Naive thymus-derived CD4-positive, alpha-beta T cell (primary cell): Measurements from ENCODE around the gene OR13C3. TPM values are rescaled to one million over a fixed set of nuclear protein-coding genes. Genes with fewer than 3 reads are reported as not detected.
A peak's percentile ranks its signal among the peaks of the same experiment; 100 is the strongest.

ENCODE experiments used
- ATAC-seq: fragments of 150-1000 bp; cut with Tn5 transposase; 2 replicates; pipeline ENCODE4 v1.10.0; 2021; ENCODE audit warnings: mild to moderate bottlenecking, moderate library complexity
- CTCF ChIA-PET: fragments of 350-600 bp; sonication (Branson Sonifier 250); formaldehyde crosslinking; loops from one replicate; lab custom pipeline; 2021; ENCODE audit warnings: antibody characterized with exemption; lab: Charles Lee
- POLR2A ChIA-PET: fragments of 350-600 bp; sonication (Branson Sonifier 250); formaldehyde crosslinking; loops from one replicate; lab custom pipeline; 2021; ENCODE audit warnings: antibody characterized with exemption, inconsistent platforms; lab: Charles Lee
- DNase-seq, 9 donors: peaks; one replicate each; pipeline versions ENCODE4 v3.0.0 to v3.0.0-alpha.2; 2020 to 2022; ENCODE audit warnings: mixed read lengths in 1 of 9
- H3K27ac ChIP-seq: one replicate; pipeline ENCODE4 v1.7.0; 2013; ENCODE audit warnings: mild to moderate bottlenecking, low read depth, low read length, moderate library complexity
- H3K27me3 ChIP-seq, 2 donors: one replicate each; pipeline ENCODE4 v1.7.0; 2013; ENCODE audit warnings: low read length in 2 of 2, mild to moderate bottlenecking in 2 of 2, moderate library complexity in 2 of 2; ENCODE audit not compliant: control insufficient read depth in 2 of 2, insufficient read depth in 2 of 2
- H3K36me3 ChIP-seq, 3 experiments: 1 replicate in 2 of 3; 2 replicates in 1 of 3; pipeline ENCODE4 v1.7.0; 2013; ENCODE audit warnings: low read length in 3 of 3, mild to moderate bottlenecking in 3 of 3, moderate library complexity in 1 of 3; ENCODE audit not compliant: insufficient read depth in 3 of 3, control insufficient read depth in 2 of 3
- H3K4me1 ChIP-seq, 2 donors: one replicate each; pipeline ENCODE4 v1.7.0; 2013; ENCODE audit warnings: low read length in 2 of 2, mild to moderate bottlenecking in 2 of 2, moderate library complexity in 1 of 2; ENCODE audit not compliant: control insufficient read depth in 2 of 2, insufficient read depth in 2 of 2
- H3K4me3 ChIP-seq: 2 replicates; pipeline ENCODE4 v1.7.0; 2013; ENCODE audit warnings: mild to moderate bottlenecking, low read length
- H3K9me3 ChIP-seq, 3 experiments: 1 replicate in 2 of 3; 2 replicates in 1 of 3; pipeline ENCODE4 v1.7.0; 2013; ENCODE audit warnings: low read length in 3 of 3; ENCODE audit not compliant: control insufficient read depth in 2 of 3
- H3K27ac Mint-ChIP-seq, 9 donors: one replicate each; pipeline ENCODE4 v1.8.0; 2020 to 2022; ENCODE audit warnings: mixed read lengths in 9 of 9, mild to moderate bottlenecking in 8 of 9, moderate library complexity in 5 of 9, inconsistent platforms in 2 of 9
- H3K27me3 Mint-ChIP-seq, 5 donors: one replicate each; pipeline ENCODE4 v1.8.0; 2021 to 2022; ENCODE audit warnings: mixed read lengths in 5 of 5, mild to moderate bottlenecking in 1 of 5
- H3K36me3 Mint-ChIP-seq, 5 donors: one replicate each; pipeline ENCODE4 v1.8.0; 2020 to 2022; ENCODE audit warnings: mixed read lengths in 5 of 5, mild to moderate bottlenecking in 3 of 5, inconsistent platforms in 1 of 5
- H3K4me1 Mint-ChIP-seq, 7 donors: one replicate each; pipeline ENCODE4 v1.8.0; 2020 to 2022; ENCODE audit warnings: mixed read lengths in 7 of 7, mild to moderate bottlenecking in 3 of 7, inconsistent platforms in 1 of 7
- H3K4me3 Mint-ChIP-seq, 10 donors: one replicate each; pipeline ENCODE4 v1.8.0; 2020 to 2022; ENCODE audit warnings: mild to moderate bottlenecking in 10 of 10, mixed read lengths in 10 of 10, moderate library complexity in 6 of 10, inconsistent platforms in 2 of 10
- H3K9me3 Mint-ChIP-seq, 11 donors: one replicate each; pipeline ENCODE4 v1.8.0; 2020 to 2022; ENCODE audit warnings: mixed read lengths in 11 of 11, mild to moderate bottlenecking in 4 of 11, inconsistent platforms in 1 of 11, moderate library complexity in 1 of 11
- intact Hi-C, 2 donors: fragments of 100-400 bp; cut with micrococcal nuclease; formaldehyde crosslinking; loops; one replicate each; pipeline ENCODE4 v1.15.1; 2023
- polyA plus RNA-seq, 2 donors: library from polyadenylated mRNA; unstranded; fragments of 300-500 nt; fragmentation: Illumina TruSeq; gene quantifications; one replicate each; pipeline ENCODE4 v1.2.3, GENCODE V29; 2021
- total RNA-seq, 6 experiments: library from RNA in 5 of 6; stranded (reverse) in 5 of 6; gene quantifications; 1 replicate in 5 of 6; 2 replicates in 1 of 6; pipeline ENCODE4 v1.2.3 and lab custom pipeline; 2021 to 2026

The OR13C3 gene
- total and polyA plus RNA-seq, 7 experiments from 2014 or later: 0.35 TPM; not detected in 6

DNA sequence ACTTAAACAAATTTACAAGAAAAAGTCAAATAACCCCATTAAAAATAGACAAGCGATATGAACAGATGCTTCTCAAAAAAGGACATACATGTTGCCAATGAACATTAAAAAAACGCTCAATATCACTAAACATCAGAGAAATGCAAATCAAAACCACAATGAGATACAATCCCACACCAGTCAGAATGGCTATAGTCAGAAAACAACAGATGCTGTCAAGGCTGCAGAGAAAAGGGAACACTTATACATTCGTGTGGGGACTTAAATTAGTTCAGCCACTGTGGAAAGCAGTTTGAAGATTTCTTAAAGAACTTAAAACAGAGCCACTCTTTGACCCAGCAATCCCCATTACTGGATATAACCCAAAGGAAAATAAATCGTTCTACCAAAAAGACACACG, 21.8 kb downstream of the OR13C3 start:
- Histone ChIP-seq H3K36me3 (no peaks in the 10 kb centered on the region), H3K27me3 (no peaks in the 10 kb centered on the region), H3K4me3 (no peak overlapping the region), H3K4me1 (no peaks in the 10 kb centered on the region), H3K27ac (no peak overlapping the region), H3K9me3 (no peaks in the 10 kb centered on the region)
- Mint-ChIP-seq H3K4me3 (no peak overlapping the region), H3K9me3 (peaks cover 0 to 13% (median 2%) of the 10 kb centered on the region in 11 donors), H3K4me1 (no peaks in the 10 kb centered on the region), H3K27ac (no peak overlapping the region), H3K36me3 (no peaks in the 10 kb centered on the region), H3K27me3 (peaks cover 0 to 14% (median 0%) of the 10 kb centered on the region in 5 donors)
- ATAC-seq (no peak), DNase-seq (no peak)
- intact Hi-C loops: no loop called here
- POLR2A ChIA-PET: no interaction called here
- CTCF ChIA-PET: interaction anchor here (0.7 kb wide), 1 partner anchor 33 kb away, joined by 4 read pairs; no protein-coding TSS in a partner anchor

- H3K9me3 Mint-ChIP-seq: peaks cover 0 to 13% (median 5%) of the 10 kb centered on the region in 11 donors
- H3K4me1 Mint-ChIP-seq: no peaks in the 10 kb centered on the region
- H3K27me3 ChIP-seq: no peaks in the 10 kb centered on the region
- H3K27ac ChIP-seq: no peak overlapping the region
- H3K27me3 Mint-ChIP-seq: peaks cover 0 to 13% (median 5%) of the 10 kb centered on the region in 5 donors
- intact Hi-C loops: no loop called here
- H3K4me3 ChIP-seq: no peak overlapping the region
- POLR2A ChIA-PET: no interaction called here
- DNase-seq: no peak
- H3K4me1 ChIP-seq: no peaks in the 10 kb centered on the region
- H3K27ac Mint-ChIP-seq: no peak overlapping the region
- H3K36me3 Mint-ChIP-seq: no peaks in the 10 kb centered on the region
- H3K36me3 ChIP-seq: no peaks in the 10 kb centered on the region
- H3K4me3 Mint-ChIP-seq: no peak overlapping the region
- no peak for ATAC-seq
- CTCF ChIA-PET: no interaction called here
- H3K9me3 ChIP-seq: no peaks in the 10 kb centered on the region
Measured at GRCh38 chr9:104506565-104506964, 30.1 kb downstream of the OR13C3 start.

GRCh38 chr9:104503963-104504362, 32.7 kb downstream of the OR13C3 start, which contains the start of gene OR13F1:
Gene OR13F1 (plus strand): TSS chr9:104504263. CDS start chr9:104504263, 0 bp downstream.
- H3K36me3 Mint-ChIP-seq: no peaks in the 10 kb centered on the region
- Histone ChIP-seq H3K27ac (no peak within 1 kb of the TSS), H3K36me3 (no peaks in the 10 kb centered on the region), H3K9me3 (no peaks in the 10 kb centered on the region), H3K27me3 (no peaks in the 10 kb centered on the region), H3K4me3 (no peak within 1 kb of the TSS), H3K4me1 (no peaks in the 10 kb centered on the region)
- H3K27ac Mint-ChIP-seq: peak within 1 kb of the TSS in 1 of 9 donors; percentile 39
- ChIA-PET CTCF (no interaction called here), POLR2A (no interaction called here)
- no peaks in the 10 kb centered on the region for H3K4me1 Mint-ChIP-seq
- peaks cover 0 to 5% (median 0%) of the 10 kb centered on the region in 5 donors for H3K27me3 Mint-ChIP-seq
- ATAC-seq (no peak), DNase-seq (no peak)
- H3K9me3 Mint-ChIP-seq: peaks cover 0 to 13% (median 3%) of the 10 kb centered on the region in 11 donors
- H3K4me3 Mint-ChIP-seq: no peak within 1 kb of the TSS
- intact Hi-C loops: no loop called here

DNA sequence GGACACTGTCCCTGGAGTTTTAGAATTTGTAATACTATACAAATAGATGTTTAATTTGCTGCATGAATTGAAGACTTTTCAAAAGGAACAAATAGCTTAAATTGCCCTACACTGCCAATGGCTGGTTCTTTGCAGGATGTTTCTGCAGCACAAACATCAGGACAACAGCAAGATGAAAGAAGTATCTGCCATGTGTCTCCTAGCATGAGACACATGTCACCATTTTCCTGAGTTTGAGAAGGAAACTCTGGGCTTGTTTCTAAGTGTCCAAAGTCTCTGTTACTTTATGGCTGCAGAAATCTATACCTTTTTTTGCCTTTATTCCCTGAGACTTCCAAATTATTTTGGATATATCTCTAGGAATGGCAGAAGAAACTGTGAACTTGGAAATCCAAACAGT, 33.2 kb downstream of the OR13C3 start:
- DNase-seq: no peak
- Mint-ChIP-seq H3K4me3 (no peak overlapping the region), H3K4me1 (no peaks in the 10 kb centered on the region), H3K27ac (no peak overlapping the region), H3K9me3 (peaks cover 0 to 13% (median 3%) of the 10 kb centered on the region in 11 donors), H3K36me3 (no peaks in the 10 kb centered on the region), H3K27me3 (peaks cover 0 to 5% (median 0%) of the 10 kb centered on the region in 5 donors)
- H3K4me3 ChIP-seq: no peak overlapping the region
- H3K27ac ChIP-seq: no peak overlapping the region
- intact Hi-C loops: no loop called here
- no peaks in the 10 kb centered on the region for H3K27me3 ChIP-seq
- no peak for ATAC-seq
- H3K9me3 ChIP-seq: no peaks in the 10 kb centered on the region
- POLR2A ChIA-PET: no interaction called here
- H3K36me3 ChIP-seq: no peaks in the 10 kb centered on the region
- CTCF ChIA-PET: no interaction called here
- H3K4me1 ChIP-seq: no peaks in the 10 kb centered on the region

DNA sequence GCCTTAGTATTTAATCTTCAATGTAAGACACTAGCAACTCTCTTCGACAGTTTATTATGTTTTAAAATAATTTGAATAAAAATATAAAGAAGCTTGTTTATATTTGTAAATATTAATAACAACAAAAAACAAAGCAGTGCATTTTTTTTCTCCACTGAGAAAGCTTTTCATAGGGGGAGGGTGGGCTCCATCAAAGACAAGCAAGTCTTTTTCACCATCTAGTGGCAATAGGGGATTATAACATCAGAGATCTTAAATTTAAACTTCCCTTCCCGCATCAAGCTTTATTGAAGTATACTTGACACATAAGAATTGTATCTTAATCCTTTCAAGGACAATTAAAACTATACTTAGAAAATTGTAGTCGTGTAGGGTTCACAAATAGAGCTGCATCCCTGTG, 41.8 kb downstream of the OR13C3 start:
- Mint-ChIP-seq H3K27me3 (no peaks in the 10 kb centered on the region), H3K9me3 (peaks cover 0 to 10% (median 2%) of the 10 kb centered on the region in 11 donors)
- CTCF ChIA-PET: no interaction called here

More for the DNA sequence above, 41.8 kb downstream of the OR13C3 start:
- Histone ChIP-seq H3K9me3 (no peaks in the 10 kb centered on the region), H3K36me3 (no peaks in the 10 kb centered on the region), H3K27me3 (no peaks in the 10 kb centered on the region), H3K4me1 (no peaks in the 10 kb centered on the region), H3K4me3 (no peak overlapping the region), H3K27ac (no peak overlapping the region)
- POLR2A ChIA-PET: no interaction called here
- no peak overlapping the region for H3K4me3 Mint-ChIP-seq
- no peaks in the 10 kb centered on the region for H3K36me3 Mint-ChIP-seq
- no peak overlapping the region for H3K27ac Mint-ChIP-seq
- no peaks in the 10 kb centered on the region for H3K4me1 Mint-ChIP-seq
- intact Hi-C loops: no loop called here
- DNase-seq (no peak), ATAC-seq (no peak)

Other genes with a start within 250 kb of the OR13C3 start
- gene OR13F1, start 32.6 kb downstream of the OR13C3 start, total RNA-seq: not detected
- gene OR13F1, start 32.6 kb downstream of the OR13C3 start, polyA plus RNA-seq: not detected
- gene OR13C4, start 9.6 kb downstream of the OR13C3 start, total RNA-seq: not detected
- not detected for gene OR13C4, start 9.6 kb downstream of the OR13C3 start, polyA plus RNA-seq
- gene OR13C8, start 32.3 kb upstream of the OR13C3 start, total RNA-seq: not detected
- gene OR13C8, start 32.3 kb upstream of the OR13C3 start, polyA plus RNA-seq: not detected
- not detected for gene OR13C5, start 62.6 kb upstream of the OR13C3 start, total RNA-seq
- gene OR13C5, start 62.6 kb upstream of the OR13C3 start, polyA plus RNA-seq: not detected
- not detected for gene OR13C2, start 68.8 kb upstream of the OR13C3 start, total RNA-seq
- gene OR13C2, start 68.8 kb upstream of the OR13C3 start, polyA plus RNA-seq: not detected
- gene OR13C9, start 81.3 kb upstream of the OR13C3 start, total RNA-seq: not detected
- gene OR13C9, start 81.3 kb upstream of the OR13C3 start, polyA plus RNA-seq: not detected
- gene OR13D1, start 157.7 kb upstream of the OR13C3 start, total RNA-seq: not detected
- gene OR13D1, start 157.7 kb upstream of the OR13C3 start, polyA plus RNA-seq: not detected
- gene NIPSNAP3A, start 210.8 kb upstream of the OR13C3 start, total RNA-seq: 10 to 100 TPM in 4 of 5 experiments, 1 to 10 TPM in 1; 7.1 to 17.4 (median 13.4) TPM
- 10 to 100 TPM; 19.5 to 22.1 TPM for gene NIPSNAP3A, start 210.8 kb upstream of the OR13C3 start, polyA plus RNA-seq
- gene NIPSNAP3B, start 227.3 kb upstream of the OR13C3 start, total RNA-seq: 1 to 10 TPM in 3 of 5 experiments, under 1 TPM in 2; 0.77 to 2.7 (median 1.1) TPM
- gene NIPSNAP3B, start 227.3 kb upstream of the OR13C3 start, polyA plus RNA-seq: 1 to 10 TPM in 1 of 2 donors, under 1 TPM in 1; 0.33 to 1.5 TPM